HEK293T (cell line): ENCODE measurements around the gene ASAP3.

Experiments used
- BHLHE40 ChIP-seq: fragments of 450-650 bp; IDR thresholded peaks from 2 replicates; pipeline ENCODE4 v1.6.1; 2016; ENCODE audit warnings: mild to moderate bottlenecking, moderate library complexity, borderline replicate concordance
- ELF4 ChIP-seq: fragments of 450-650 bp; IDR thresholded peaks from 2 replicates; pipeline ENCODE4 v1.6.1; 2017; ENCODE audit warnings: antibody characterized with exemption
- FOXA1 ChIP-seq: fragments of 450-650 bp; IDR thresholded peaks from 2 replicates; pipeline ENCODE4 v1.6.1; 2016; ENCODE audit warnings: mild to moderate bottlenecking
- FOXM1 ChIP-seq: fragments of 450-650 bp; IDR thresholded peaks from 2 replicates; pipeline ENCODE4 v1.6.1; 2017; ENCODE audit warnings: mild to moderate bottlenecking, borderline replicate concordance
- HDGF ChIP-seq: fragments of 450-650 bp; IDR thresholded peaks from 2 replicates; pipeline ENCODE4 v1.6.1; 2017; ENCODE audit warnings: antibody characterized with exemption, borderline replicate concordance
- SP1 ChIP-seq: fragments of 450-650 bp; IDR thresholded peaks from 2 replicates; pipeline ENCODE4 v1.6.1; 2017
- SUZ12 ChIP-seq: fragments of 450-650 bp; IDR thresholded peaks from 2 replicates; pipeline ENCODE4 v1.6.1; 2016; ENCODE audit warnings: mild to moderate bottlenecking
- TARDBP ChIP-seq: fragments of 450-650 bp; IDR thresholded peaks from 2 replicates; pipeline ENCODE4 v1.6.1; 2016
- ZNF384 ChIP-seq: fragments of 450-650 bp; IDR thresholded peaks from 2 replicates; pipeline ENCODE4 v1.6.1; 2016

GRCh38 chr1:23431431-23431830, 52.5 kb downstream of the ASAP3 start:
- TF ChIP-seq SP1, result no peak
- TF ChIP-seq BHLHE40, result no peak
- no peak for TF ChIP-seq FOXM1
- TF ChIP-seq FOXA1, result no peak
- no peak for TF ChIP-seq ELF4
- no peak for TF ChIP-seq ZNF384
- no peak for TF ChIP-seq SUZ12
- TF ChIP-seq HDGF, result no peak
- no peak for TF ChIP-seq TARDBP
